ENCODE results near the gene NPAS4. TPM values are rescaled to one million over a fixed set of nuclear protein-coding genes. Genes with fewer than 3 reads are reported as not detected.

NPAS4 gene
- total RNA-seq, 1 experiment from 2014 or later, result 1.6 TPM

DNA sequence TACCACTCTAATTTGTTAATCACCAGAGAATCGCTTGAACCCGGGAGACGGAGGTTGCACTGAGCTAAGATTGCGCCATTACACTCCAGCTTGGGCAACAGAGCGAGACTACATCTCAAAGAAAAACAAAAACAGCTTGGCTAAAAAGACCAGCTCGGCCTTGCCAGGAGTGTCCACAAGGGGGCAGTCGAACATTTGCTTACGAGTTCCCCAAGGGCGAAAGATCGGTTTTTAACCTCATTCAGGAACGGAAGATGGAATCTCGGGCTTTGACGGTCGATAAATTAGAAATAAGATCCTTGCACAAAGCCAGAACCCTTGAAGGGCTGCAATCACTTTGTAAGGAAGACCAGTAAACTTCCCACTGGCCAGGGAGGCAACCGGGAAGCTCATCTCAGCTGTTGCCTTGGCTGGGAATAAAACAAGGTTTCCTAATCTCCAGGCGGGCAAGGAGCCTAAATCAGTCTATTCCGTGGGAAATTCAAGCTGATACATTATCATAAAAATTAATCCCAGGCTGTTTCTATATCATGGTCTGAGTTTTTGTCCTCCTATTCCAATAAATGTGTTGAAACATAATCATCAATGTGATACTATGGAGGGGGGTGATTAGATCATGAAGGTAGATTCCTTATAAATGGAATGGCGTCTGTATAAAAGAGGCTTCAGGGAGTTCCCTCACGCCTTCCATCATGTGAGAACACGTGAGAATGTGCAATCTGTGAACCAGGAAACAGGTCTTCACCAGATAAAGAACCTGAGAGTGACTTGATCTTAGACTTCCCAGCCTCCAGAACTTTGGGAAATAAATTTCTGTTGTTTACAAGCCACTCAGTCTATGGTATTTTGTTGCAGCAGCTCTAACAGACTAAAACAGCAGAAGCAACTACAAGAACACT lies 34.4 kb upstream of the NPAS4 start:
- Histone ChIP-seq H3K4me2 (ENCODE audit: insufficient read depth, insufficient read length, low read length) (peak overlapping the region; percentile 54), H4K5ac (ENCODE audit: insufficient read length, low read depth, low read length) (no peak overlapping the region), H2BK12ac (ENCODE audit: insufficient read length, low read depth, low read length) (no peak overlapping the region), H2AFZ (ENCODE audit: low read length) (peak overlapping the region; percentile 100), H3K23ac (ENCODE audit: insufficient read length, low read depth, low read length) (no peak overlapping the region), H4K8ac (replicated peaks; ENCODE audit: insufficient read length, low read depth, low read length) (no peak overlapping the region), H3K27me3 (ENCODE audit: insufficient read depth, low read length) (no peaks in the 10 kb centered on the region), H3K23me2 (ENCODE audit: insufficient read length, low read depth, low read length, poor library complexity, severe bottlenecking) (peaks cover 2% of the 10 kb centered on the region), H2BK120ac (ENCODE audit: low read depth, low read length, poor library complexity, severe bottlenecking) (no peak overlapping the region), H2BK5ac (ENCODE audit: insufficient read length, low read length) (no peak overlapping the region), H3K4ac (ENCODE audit: low read depth, low read length) (no peak overlapping the region), H4K91ac (ENCODE audit: insufficient read length, low read depth, low read length) (no peak overlapping the region), H3K27ac (ENCODE audit: insufficient read length, low read depth, low read length) (no peak overlapping the region), H3K18ac (ENCODE audit: insufficient read length, low read depth, low read length) (no peak overlapping the region), H3K56ac (ENCODE audit: insufficient read length, low read depth, low read length) (no peak overlapping the region), H3T11ph (ENCODE audit: low read length) (no peak overlapping the region), H3K14ac (ENCODE audit: insufficient read depth, low read length) (no peak overlapping the region), H3K79me2 (ENCODE audit: insufficient read depth, low read length) (no peaks in the 10 kb centered on the region), H2BK15ac (ENCODE audit: low read depth, low read length) (no peak overlapping the region), H3K9ac (ENCODE audit: extremely low read depth, insufficient read length, low read length) (no peak overlapping the region), H3K79me1 (ENCODE audit: insufficient read depth, low read depth, low read length, poor library complexity, severe bottlenecking) (no peaks in the 10 kb centered on the region), H2BK20ac (ENCODE audit: low read depth, low read length, poor library complexity, severe bottlenecking) (no peak overlapping the region), H2AK5ac (ENCODE audit: insufficient read length, low read length) (no peak overlapping the region), H3K9me3 (ENCODE audit: control insufficient read depth, low read depth, low read length) (no peaks in the 10 kb centered on the region), H3K4me1 (ENCODE audit: insufficient read depth, low read length) (no peaks in the 10 kb centered on the region), H4K20me1 (ENCODE audit: control insufficient read depth, insufficient read depth, insufficient read length) (no peaks in the 10 kb centered on the region)
- Mint-ChIP-seq H3K36me3 (ENCODE audit: insufficient read depth in 1 of 3, low read depth in 3 of 3) (no peaks in the 10 kb centered on the region), H3K27ac (peak overlapping the region in 1 of 3 experiments; percentile 52; a peak in 2 of 7 replicates), H3K4me3 (peak overlapping the region; percentile 44 to 55; a peak in 4 of 5 replicates), H3K4me1 (peaks cover 0 to 5% of the 10 kb centered on the region in 2 experiments; a peak in 3 of 4 replicates), H3K9me3 (no peaks in the 10 kb centered on the region), H3K27me3 (ENCODE audit: low read depth) (peaks cover 14% of the 10 kb centered on the region)
- peak; percentile 87 for DNase-seq
- TF ChIP-seq, protein P1, sequence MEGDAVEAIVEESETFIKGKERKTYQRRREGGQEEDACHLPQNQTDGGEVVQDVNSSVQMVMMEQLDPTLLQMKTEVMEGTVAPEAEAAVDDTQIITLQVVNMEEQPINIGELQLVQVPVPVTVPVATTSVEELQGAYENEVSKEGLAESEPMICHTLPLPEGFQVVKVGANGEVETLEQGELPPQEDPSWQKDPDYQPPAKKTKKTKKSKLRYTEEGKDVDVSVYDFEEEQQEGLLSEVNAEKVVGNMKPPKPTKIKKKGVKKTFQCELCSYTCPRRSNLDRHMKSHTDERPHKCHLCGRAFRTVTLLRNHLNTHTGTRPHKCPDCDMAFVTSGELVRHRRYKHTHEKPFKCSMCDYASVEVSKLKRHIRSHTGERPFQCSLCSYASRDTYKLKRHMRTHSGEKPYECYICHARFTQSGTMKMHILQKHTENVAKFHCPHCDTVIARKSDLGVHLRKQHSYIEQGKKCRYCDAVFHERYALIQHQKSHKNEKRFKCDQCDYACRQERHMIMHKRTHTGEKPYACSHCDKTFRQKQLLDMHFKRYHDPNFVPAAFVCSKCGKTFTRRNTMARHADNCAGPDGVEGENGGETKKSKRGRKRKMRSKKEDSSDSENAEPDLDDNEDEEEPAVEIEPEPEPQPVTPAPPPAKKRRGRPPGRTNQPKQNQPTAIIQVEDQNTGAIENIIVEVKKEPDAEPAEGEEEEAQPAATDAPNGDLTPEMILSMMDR (conservative IDR thresholded peaks at IDR 0.05), result peak; percentile 96
- no CpG with 5 or more reads among the region's 20 CpGs for WGBS (ENCODE audit: extremely low coverage, insufficient read length, low lambda C conversion rate)
